OCI-LY1 (cell line): ENCODE data around the gene MCC.

Experiments used
- EZH2 ChIP-seq: fragments of 200-600 bp; sonication (generic), shearing (Covaris generic); IDR thresholded peaks from 2 replicates; pipeline ENCODE4 v1.8.0; 2017; ENCODE audit warnings: borderline replicate concordance, mixed run types, mild to moderate bottlenecking, antibody characterized with exemption, low read length, moderate library complexity, mixed read lengths
- TF ChIP-seq, protein P1 (sequence below): fragments of 200-600 bp; sonication (generic), shearing (Covaris generic); IDR thresholded peaks from 2 replicates; pipeline ENCODE4 v1.5.1; 2017; ENCODE audit warnings: mild to moderate bottlenecking, antibody characterized with exemption, low read length, moderate library complexity, mixed read lengths

DNA sequence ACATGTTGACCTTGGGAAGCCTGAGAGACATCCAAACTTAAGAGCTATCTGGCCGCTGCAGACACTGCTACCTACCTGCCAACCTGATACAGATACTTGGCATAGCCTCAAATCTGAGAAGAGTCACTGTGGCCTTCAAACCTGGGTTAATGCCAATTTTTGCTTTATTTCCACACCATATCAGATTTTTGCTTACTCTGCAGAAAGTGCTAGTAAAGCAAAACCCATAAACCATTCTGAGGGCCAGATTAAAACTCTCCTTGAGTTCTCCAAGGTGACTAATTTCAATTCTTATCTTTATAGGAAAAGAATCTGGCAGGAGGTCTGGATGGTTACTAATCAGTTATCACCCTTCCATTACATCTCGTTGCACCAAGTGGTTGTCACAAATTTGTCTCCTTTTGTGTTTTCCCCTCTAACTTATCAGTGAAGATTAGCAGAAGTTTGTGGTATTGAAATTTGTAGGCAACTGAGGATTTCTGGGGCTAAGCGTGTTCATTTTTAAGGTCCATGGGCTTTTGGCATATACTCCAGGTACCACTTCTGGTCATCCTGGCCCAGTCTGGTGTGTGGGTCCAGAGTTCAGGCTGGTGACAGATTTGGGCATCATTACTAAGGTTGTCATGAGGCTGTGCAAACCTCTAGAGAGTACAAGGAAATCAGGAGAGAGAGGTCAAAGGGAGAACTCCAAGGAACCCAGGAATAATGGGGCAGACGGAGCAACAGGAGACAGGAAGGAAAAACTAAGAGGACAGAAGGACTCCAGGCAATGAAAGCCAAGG, 231.4 kb downstream of the MCC start:
- TF ChIP-seq, protein P1, sequence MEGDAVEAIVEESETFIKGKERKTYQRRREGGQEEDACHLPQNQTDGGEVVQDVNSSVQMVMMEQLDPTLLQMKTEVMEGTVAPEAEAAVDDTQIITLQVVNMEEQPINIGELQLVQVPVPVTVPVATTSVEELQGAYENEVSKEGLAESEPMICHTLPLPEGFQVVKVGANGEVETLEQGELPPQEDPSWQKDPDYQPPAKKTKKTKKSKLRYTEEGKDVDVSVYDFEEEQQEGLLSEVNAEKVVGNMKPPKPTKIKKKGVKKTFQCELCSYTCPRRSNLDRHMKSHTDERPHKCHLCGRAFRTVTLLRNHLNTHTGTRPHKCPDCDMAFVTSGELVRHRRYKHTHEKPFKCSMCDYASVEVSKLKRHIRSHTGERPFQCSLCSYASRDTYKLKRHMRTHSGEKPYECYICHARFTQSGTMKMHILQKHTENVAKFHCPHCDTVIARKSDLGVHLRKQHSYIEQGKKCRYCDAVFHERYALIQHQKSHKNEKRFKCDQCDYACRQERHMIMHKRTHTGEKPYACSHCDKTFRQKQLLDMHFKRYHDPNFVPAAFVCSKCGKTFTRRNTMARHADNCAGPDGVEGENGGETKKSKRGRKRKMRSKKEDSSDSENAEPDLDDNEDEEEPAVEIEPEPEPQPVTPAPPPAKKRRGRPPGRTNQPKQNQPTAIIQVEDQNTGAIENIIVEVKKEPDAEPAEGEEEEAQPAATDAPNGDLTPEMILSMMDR: no peak
- TF ChIP-seq EZH2: no peak
